Liver (tissue), 9 donors: ENCODE measurements around the gene TMEM132E. TPM values are rescaled to one million over a fixed set of nuclear protein-coding genes. Genes with fewer than 3 reads are reported as not detected.

Experiments used
- DNase-seq: peaks from one replicate; pipeline ENCODE4 v3.0.0-alpha.2; 2017; ENCODE audit warnings: low spot score
- H3K27ac ChIP-seq, 2 donors: one replicate each; pipeline ENCODE4 v1.7.0; 2013; ENCODE audit warnings: inconsistent platforms in 2 of 2, low read length in 2 of 2, control low read depth in 1 of 2, low read depth in 1 of 2, mild to moderate bottlenecking in 1 of 2
- H3K27me3 ChIP-seq, 4 donors: one replicate each; pipeline versions ENCODE4 v1.6.1 to v1.7.0; 2013; ENCODE audit warnings: low read length in 3 of 4, inconsistent platforms in 1 of 4, mild to moderate bottlenecking in 1 of 4, moderate library complexity in 1 of 4; ENCODE audit not compliant: control insufficient read depth in 4 of 4, insufficient read depth in 4 of 4
- H3K36me3 ChIP-seq, 4 donors: one replicate each; pipeline versions ENCODE4 v1.6.1 to v1.7.0; 2013; ENCODE audit warnings: low read length in 3 of 4, mild to moderate bottlenecking in 3 of 4, low read depth in 1 of 4, moderate library complexity in 1 of 4; ENCODE audit not compliant: control insufficient read depth in 4 of 4, insufficient read depth in 3 of 4
- H3K4me1 ChIP-seq, 4 donors: one replicate each; pipeline versions ENCODE4 v1.6.1 to v1.7.0; 2013; ENCODE audit warnings: low read length in 3 of 4, mild to moderate bottlenecking in 3 of 4, moderate library complexity in 1 of 4; ENCODE audit not compliant: control insufficient read depth in 4 of 4, insufficient read depth in 4 of 4
- H3K4me3 ChIP-seq, 3 donors: one replicate each; pipeline versions ENCODE4 v1.6.1 to v1.7.0; 2013; ENCODE audit warnings: low read length in 3 of 3, control low read depth in 1 of 3, low read depth in 1 of 3, mild to moderate bottlenecking in 1 of 3
- H3K9ac ChIP-seq, 2 donors: one replicate each; pipeline ENCODE4 v1.7.0; 2013; ENCODE audit warnings: low read length in 2 of 2, mild to moderate bottlenecking in 2 of 2, moderate library complexity in 2 of 2, control low read depth in 1 of 2, low read depth in 1 of 2
- H3K9me3 ChIP-seq, 4 donors: one replicate each; pipeline versions ENCODE4 v1.6.1 to v1.7.0; 2013; ENCODE audit warnings: low read length in 3 of 4; ENCODE audit not compliant: control insufficient read depth in 4 of 4
- EGR1 ChIP-seq, 2 donors: IDR thresholded peaks; 2 replicates each; pipeline ENCODE4 v1.6.1; 2016 to 2018; ENCODE audit warnings: antibody characterized with exemption in 2 of 2, low read depth in 2 of 2
- FOXA1 ChIP-seq: IDR thresholded peaks from 2 replicates; pipeline ENCODE4 v1.6.1; 2016; ENCODE audit warnings: antibody characterized with exemption
- FOXA2 ChIP-seq: IDR thresholded peaks from 2 replicates; pipeline ENCODE4 v1.6.1; 2016; ENCODE audit warnings: antibody characterized with exemption
- HNF4A ChIP-seq, 2 donors: conservative IDR thresholded peaks; 2 replicates each; pipeline ENCODE4 v1.6.1; 2016; ENCODE audit warnings: antibody characterized with exemption in 2 of 2, mild to moderate bottlenecking in 2 of 2
- HNF4G ChIP-seq: IDR thresholded peaks from 2 replicates; pipeline ENCODE4 v1.6.1; 2016; ENCODE audit warnings: antibody characterized with exemption
- JUND ChIP-seq, 2 donors: IDR thresholded peaks; 2 replicates each; pipeline ENCODE4 v1.6.1; 2016; ENCODE audit warnings: antibody characterized with exemption in 2 of 2
- RAD21 ChIP-seq, 2 donors: IDR thresholded peaks; 2 replicates each; pipeline ENCODE4 v1.6.1; 2016; ENCODE audit warnings: antibody characterized with exemption in 2 of 2, mild to moderate bottlenecking in 2 of 2
- RXRA ChIP-seq, 2 donors: IDR thresholded peaks; 2 replicates each; pipeline ENCODE4 v1.6.1; 2017 to 2018; ENCODE audit warnings: antibody characterized with exemption in 2 of 2, mild to moderate bottlenecking in 1 of 2
- SP1 ChIP-seq: IDR thresholded peaks from 2 replicates; pipeline ENCODE4 v1.6.1; 2018; ENCODE audit warnings: antibody characterized with exemption, mild to moderate bottlenecking
- TAF1 ChIP-seq: conservative IDR thresholded peaks from 2 replicates; pipeline ENCODE4 v1.6.1; 2016; ENCODE audit warnings: antibody characterized with exemption, mild to moderate bottlenecking
- YY1 ChIP-seq: IDR thresholded peaks from 2 replicates; pipeline ENCODE4 v1.6.1; 2016; ENCODE audit warnings: antibody characterized with exemption, mild to moderate bottlenecking
- WGBS: extraction: QIAGEN DNeasy Blood & Tissue Kit; methylation state at CpG from one replicate; pipeline ENCODE4 v1.1.7; 2013; 5-methylcytosine and 5-hydroxymethylcytosine counted together
- polyA plus RNA-seq, 2 donors: library from polyadenylated mRNA; stranded (reverse) in 1 of 2; unstranded in 1 of 2; fragments of 200-250 nt in 1 of 2; fragments of >200 nt in 1 of 2; fragmentation: Nextera tagmentation in 1 of 2; extraction: Ambion mirVana in 1 of 2; gene quantifications; one replicate each; pipeline versions ENCODE4 v1.2.1 to v1.2.3, GENCODE V29; 2013 to 2015
- total RNA-seq, 2 donors: library from RNA; depleted of rRNA; stranded (reverse); fragments of >200 nt; gene quantifications; one replicate each; pipeline ENCODE4 v1.2.3, GENCODE V29; 2014
- TF ChIP-seq, protein P1 (sequence below): IDR thresholded peaks from 2 replicates; pipeline ENCODE4 v1.6.1; 2016; ENCODE audit warnings: antibody characterized with exemption
- TF ChIP-seq, protein P2 (sequence below): fragments of 150-350 bp; IDR thresholded peaks from 2 replicates; pipeline ENCODE4 v1.5.1; 2017; ENCODE audit warnings: improper control_type of control experiment, low read depth, low read length; ENCODE audit not compliant: missing input control
- TF ChIP-seq, protein P3 (sequence below): IDR thresholded peaks from 2 replicates; pipeline ENCODE4 v1.6.1; 2016; ENCODE audit warnings: antibody characterized with exemption
- TF ChIP-seq, protein P4 (sequence below): IDR thresholded peaks from 2 replicates; pipeline ENCODE4 v1.6.1; 2016; ENCODE audit warnings: antibody characterized with exemption, mild to moderate bottlenecking
- donor health status: healthy.
- donor health status: healthy.
- donor health status: healthy.
- donor health status: healthy.
- donor health status: healthy.

Gene TMEM132E
- total and polyA plus RNA-seq, 4 donors = 0.25 to 1.2 (median 0.46) TPM; not detected in 1

DNA sequence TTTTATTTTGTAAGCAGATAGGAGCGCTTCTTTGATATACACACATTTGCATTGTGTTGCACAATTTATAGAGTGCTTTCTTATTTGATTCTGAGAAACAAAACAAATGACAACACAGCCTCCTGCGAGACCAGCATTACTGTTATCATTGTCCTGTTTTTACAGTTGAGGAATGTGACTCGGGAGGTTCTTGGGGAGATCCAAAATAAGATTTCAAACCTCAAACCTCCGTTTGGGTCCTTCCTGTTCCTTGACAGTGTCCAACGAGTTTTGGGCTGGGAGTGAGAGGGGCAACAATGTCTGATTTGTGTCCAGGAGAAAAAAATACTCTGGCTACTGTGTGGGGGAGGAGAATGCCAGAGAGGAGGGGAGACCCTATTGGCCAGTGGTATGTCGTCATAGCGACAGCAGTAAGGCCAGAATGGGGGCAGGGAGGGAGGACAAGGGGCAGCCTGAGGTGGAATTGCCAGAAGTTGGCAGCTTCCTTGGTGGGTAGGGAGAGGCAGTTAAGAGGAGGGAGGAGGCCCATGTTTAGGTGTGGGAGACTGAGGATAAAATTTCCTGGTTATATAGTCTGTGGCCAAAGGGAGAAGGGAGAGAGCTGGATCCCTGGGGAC is 45.5 kb downstream of the TMEM132E start:
- Histone ChIP-seq H3K4me3 (no peak overlapping the region), H3K9me3 (no peaks in the 10 kb centered on the region), H3K27ac (no peak overlapping the region), H3K36me3 (no peaks in the 10 kb centered on the region), H3K4me1 (peaks cover 0 to 4% (median 0%) of the 10 kb centered on the region in 4 donors), H3K27me3 (peaks cover 0 to 6% (median under 1%) of the 10 kb centered on the region in 4 donors), H3K9ac (no peak overlapping the region)
- TF ChIP-seq, protein P1, sequence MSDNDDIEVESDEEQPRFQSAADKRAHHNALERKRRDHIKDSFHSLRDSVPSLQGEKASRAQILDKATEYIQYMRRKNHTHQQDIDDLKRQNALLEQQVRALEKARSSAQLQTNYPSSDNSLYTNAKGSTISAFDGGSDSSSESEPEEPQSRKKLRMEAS = no peak
- TF ChIP-seq, protein P2, sequence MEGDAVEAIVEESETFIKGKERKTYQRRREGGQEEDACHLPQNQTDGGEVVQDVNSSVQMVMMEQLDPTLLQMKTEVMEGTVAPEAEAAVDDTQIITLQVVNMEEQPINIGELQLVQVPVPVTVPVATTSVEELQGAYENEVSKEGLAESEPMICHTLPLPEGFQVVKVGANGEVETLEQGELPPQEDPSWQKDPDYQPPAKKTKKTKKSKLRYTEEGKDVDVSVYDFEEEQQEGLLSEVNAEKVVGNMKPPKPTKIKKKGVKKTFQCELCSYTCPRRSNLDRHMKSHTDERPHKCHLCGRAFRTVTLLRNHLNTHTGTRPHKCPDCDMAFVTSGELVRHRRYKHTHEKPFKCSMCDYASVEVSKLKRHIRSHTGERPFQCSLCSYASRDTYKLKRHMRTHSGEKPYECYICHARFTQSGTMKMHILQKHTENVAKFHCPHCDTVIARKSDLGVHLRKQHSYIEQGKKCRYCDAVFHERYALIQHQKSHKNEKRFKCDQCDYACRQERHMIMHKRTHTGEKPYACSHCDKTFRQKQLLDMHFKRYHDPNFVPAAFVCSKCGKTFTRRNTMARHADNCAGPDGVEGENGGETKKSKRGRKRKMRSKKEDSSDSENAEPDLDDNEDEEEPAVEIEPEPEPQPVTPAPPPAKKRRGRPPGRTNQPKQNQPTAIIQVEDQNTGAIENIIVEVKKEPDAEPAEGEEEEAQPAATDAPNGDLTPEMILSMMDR = no peak
- TF ChIP-seq RAD21 (IDR thresholded peaks at IDR 0.05) (no peak), HNF4G (no peak), EGR1 (IDR thresholded peaks at IDR 0.05; ENCODE audit: low read depth in 2 of 2) (no peak), FOXA2 (no peak)
- WGBS = 37% methylated on average over 7 of the region's 7 CpGs
- no peak for DNase-seq

DNA sequence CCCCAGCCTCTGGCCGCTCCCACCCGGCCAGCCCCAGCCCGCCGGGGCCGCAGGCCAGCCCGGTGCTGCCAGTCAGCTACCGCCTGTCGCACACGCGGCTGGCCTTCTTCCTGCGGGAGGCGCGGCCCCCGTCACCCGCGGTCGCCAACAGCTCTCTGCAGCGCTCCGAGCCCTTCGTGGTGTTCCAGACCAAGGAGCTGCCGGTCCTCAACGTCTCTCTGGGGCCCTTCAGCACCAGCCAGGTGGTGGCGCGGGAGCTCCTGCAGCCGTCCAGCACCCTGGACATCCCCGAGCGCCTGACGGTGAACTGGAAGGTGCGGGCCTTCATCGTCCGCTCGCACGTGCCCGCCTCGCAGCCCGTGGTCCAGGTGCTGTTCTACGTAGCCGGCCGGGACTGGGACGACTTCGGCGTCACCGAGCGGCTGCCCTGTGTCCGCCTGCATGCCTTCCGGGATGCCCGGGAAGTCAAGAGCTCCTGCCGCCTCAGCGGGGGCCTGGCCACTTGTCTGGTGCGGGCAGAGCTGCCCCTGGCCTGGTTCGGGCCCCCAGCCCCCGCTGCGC is 46.8 kb downstream of the TMEM132E start:
- Histone ChIP-seq H3K36me3 (no peaks in the 10 kb centered on the region), H3K27ac (no peak overlapping the region), H3K27me3 (peaks cover 0 to 6% (median 0%) of the 10 kb centered on the region in 4 donors), H3K9me3 (no peaks in the 10 kb centered on the region), H3K9ac (no peak overlapping the region), H3K4me3 (no peak overlapping the region), H3K4me1 (peaks cover 0 to 4% (median 0%) of the 10 kb centered on the region in 4 donors)
- WGBS = 21% methylated on average over 53 of the region's 53 CpGs
- TF ChIP-seq TAF1 (no peak), FOXA2 (no peak), HNF4G (no peak), JUND (IDR thresholded peaks at IDR 0.05) (no peak), FOXA1 (no peak), RAD21 (IDR thresholded peaks at IDR 0.05) (no peak), YY1 (no peak), HNF4A (conservative IDR thresholded peaks at IDR 0.05) (no peak), SP1 (no peak), RXRA (IDR thresholded peaks at IDR 0.05) (no peak)
- TF ChIP-seq, protein P2 = no peak
- TF ChIP-seq, protein P3, sequence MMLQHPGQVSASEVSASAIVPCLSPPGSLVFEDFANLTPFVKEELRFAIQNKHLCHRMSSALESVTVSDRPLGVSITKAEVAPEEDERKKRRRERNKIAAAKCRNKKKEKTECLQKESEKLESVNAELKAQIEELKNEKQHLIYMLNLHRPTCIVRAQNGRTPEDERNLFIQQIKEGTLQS = no peak
- TF ChIP-seq, protein P1 = no peak
- TF ChIP-seq, protein P4, sequence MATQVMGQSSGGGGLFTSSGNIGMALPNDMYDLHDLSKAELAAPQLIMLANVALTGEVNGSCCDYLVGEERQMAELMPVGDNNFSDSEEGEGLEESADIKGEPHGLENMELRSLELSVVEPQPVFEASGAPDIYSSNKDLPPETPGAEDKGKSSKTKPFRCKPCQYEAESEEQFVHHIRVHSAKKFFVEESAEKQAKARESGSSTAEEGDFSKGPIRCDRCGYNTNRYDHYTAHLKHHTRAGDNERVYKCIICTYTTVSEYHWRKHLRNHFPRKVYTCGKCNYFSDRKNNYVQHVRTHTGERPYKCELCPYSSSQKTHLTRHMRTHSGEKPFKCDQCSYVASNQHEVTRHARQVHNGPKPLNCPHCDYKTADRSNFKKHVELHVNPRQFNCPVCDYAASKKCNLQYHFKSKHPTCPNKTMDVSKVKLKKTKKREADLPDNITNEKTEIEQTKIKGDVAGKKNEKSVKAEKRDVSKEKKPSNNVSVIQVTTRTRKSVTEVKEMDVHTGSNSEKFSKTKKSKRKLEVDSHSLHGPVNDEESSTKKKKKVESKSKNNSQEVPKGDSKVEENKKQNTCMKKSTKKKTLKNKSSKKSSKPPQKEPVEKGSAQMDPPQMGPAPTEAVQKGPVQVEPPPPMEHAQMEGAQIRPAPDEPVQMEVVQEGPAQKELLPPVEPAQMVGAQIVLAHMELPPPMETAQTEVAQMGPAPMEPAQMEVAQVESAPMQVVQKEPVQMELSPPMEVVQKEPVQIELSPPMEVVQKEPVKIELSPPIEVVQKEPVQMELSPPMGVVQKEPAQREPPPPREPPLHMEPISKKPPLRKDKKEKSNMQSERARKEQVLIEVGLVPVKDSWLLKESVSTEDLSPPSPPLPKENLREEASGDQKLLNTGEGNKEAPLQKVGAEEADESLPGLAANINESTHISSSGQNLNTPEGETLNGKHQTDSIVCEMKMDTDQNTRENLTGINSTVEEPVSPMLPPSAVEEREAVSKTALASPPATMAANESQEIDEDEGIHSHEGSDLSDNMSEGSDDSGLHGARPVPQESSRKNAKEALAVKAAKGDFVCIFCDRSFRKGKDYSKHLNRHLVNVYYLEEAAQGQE = no peak
- no peak for DNase-seq
